ENCODE measurements around the gene TNS3.

TNS3 gene

GRCh38 chr7:47576031-47576865 is 5.7 kb downstream of the TNS3 start:
- Histone ChIP-seq H3K27me3 (ENCODE audit: insufficient read depth, low read depth, severe bottlenecking) (no peaks in the 10 kb centered on the region), H3K27ac (no peak overlapping the region), H3K4me3 (ENCODE audit: low read depth, low read length) (no peak overlapping the region), H3K36me3 (no peaks in the 10 kb centered on the region), H3K9me3 (ENCODE audit: severe bottlenecking) (no peaks in the 10 kb centered on the region)
- no peak for TF ChIP-seq CTCF (IDR thresholded peaks at IDR 0.05; ENCODE audit: low read depth, low read length)
- DNase-seq, result no peak

GRCh38 chr7:47574482-47575329 is 7.2 kb downstream of the TNS3 start:
- Histone ChIP-seq H3K27me3 (ENCODE audit: insufficient read depth, low read depth, severe bottlenecking) (no peaks in the 10 kb centered on the region), H3K4me3 (ENCODE audit: low read depth, low read length) (no peak overlapping the region), H3K9me3 (ENCODE audit: severe bottlenecking) (no peaks in the 10 kb centered on the region), H3K27ac (no peak overlapping the region), H3K36me3 (no peaks in the 10 kb centered on the region)
- no peak for TF ChIP-seq CTCF (IDR thresholded peaks at IDR 0.05; ENCODE audit: low read depth, low read length)
- no peak for DNase-seq

- no peak for DNase-seq
- no peak overlapping the region for H3K27ac ChIP-seq
- TF ChIP-seq CTCF (IDR thresholded peaks at IDR 0.05; ENCODE audit: low read depth, low read length), result no peak
Observed at GRCh38 chr7:47573758-47574481, 8.0 kb downstream of the TNS3 start.

GRCh38 chr7:47572939-47573757 is 8.8 kb downstream of the TNS3 start:
- TF ChIP-seq CTCF (IDR thresholded peaks at IDR 0.05; ENCODE audit: low read depth, low read length), result no peak
- Histone ChIP-seq H3K36me3 (no peaks in the 10 kb centered on the region), H3K9me3 (ENCODE audit: severe bottlenecking) (no peaks in the 10 kb centered on the region), H3K4me3 (ENCODE audit: low read depth, low read length) (no peak overlapping the region), H3K27ac (no peak overlapping the region), H3K27me3 (ENCODE audit: insufficient read depth, low read depth, severe bottlenecking) (no peaks in the 10 kb centered on the region)
- no peak for DNase-seq

More at GRCh38 chr7:47573758-47574481, 8.0 kb downstream of the TNS3 start:
- no peaks in the 10 kb centered on the region for H3K36me3 ChIP-seq
- no peaks in the 10 kb centered on the region for H3K9me3 ChIP-seq (ENCODE audit: severe bottlenecking)
- H3K27me3 ChIP-seq (ENCODE audit: insufficient read depth, low read depth, severe bottlenecking), result no peaks in the 10 kb centered on the region
- H3K4me3 ChIP-seq (ENCODE audit: low read depth, low read length), result no peak overlapping the region

- Histone ChIP-seq H3K4me3 (ENCODE audit: low read depth, low read length) (no peak overlapping the region), H3K36me3 (no peaks in the 10 kb centered on the region), H3K27me3 (ENCODE audit: insufficient read depth, low read depth, severe bottlenecking) (no peaks in the 10 kb centered on the region), H3K27ac (no peak overlapping the region), H3K9me3 (ENCODE audit: severe bottlenecking) (no peaks in the 10 kb centered on the region)
- DNase-seq, result no peak
- no peak for TF ChIP-seq CTCF (IDR thresholded peaks at IDR 0.05; ENCODE audit: low read depth, low read length)
Observed at GRCh38 chr7:47572094-47572445, 9.8 kb downstream of the TNS3 start.
